ENCODE data around the gene UCN. TPM values are rescaled to one million over a fixed set of nuclear protein-coding genes. Genes with fewer than 3 reads are reported as not detected.

The UCN gene
- total RNA-seq, 1 experiment from 2014 or later: 4.6 TPM

DNA sequence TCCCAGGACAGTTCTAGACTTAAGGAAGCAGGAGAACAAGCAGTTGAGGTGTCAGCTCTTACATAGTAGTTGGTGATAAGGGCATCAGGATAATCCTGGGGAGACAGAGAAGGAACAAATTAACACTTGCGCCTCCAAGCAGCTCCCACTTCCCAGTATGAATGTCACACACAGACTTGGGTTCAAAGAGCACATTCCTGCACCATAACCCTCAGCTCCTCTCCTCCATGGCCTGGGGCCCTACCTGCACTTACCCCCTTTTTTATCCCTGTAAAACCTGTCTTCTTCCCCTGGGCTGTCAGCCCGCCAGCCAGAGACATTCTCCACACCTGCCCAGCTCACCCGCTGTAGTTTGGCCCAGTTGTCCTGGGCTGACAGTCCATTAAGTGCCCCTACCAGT lies 3.9 kb upstream of the UCN start:
- intact Hi-C loops (cut with micrococcal nuclease; ENCODE audit: unreplicated experiment): no loop called here
- Mint-ChIP-seq H3K9me3 (ENCODE audit: low read depth, unreplicated experiment) (no peaks in the 10 kb centered on the region), H3K27ac (ENCODE audit: unreplicated experiment) (no peak overlapping the region), H3K4me3 (ENCODE audit: low read depth, unreplicated experiment) (no peak overlapping the region), H3K27me3 (ENCODE audit: unreplicated experiment) (no peaks in the 10 kb centered on the region), H3K36me3 (ENCODE audit: insufficient read depth, unreplicated experiment) (peaks cover 7% of the 10 kb centered on the region), H3K4me1 (ENCODE audit: low read depth, unreplicated experiment) (no peaks in the 10 kb centered on the region)
- DNase-seq: no peak
- no peak for TF ChIP-seq CTCF (IDR thresholded peaks at IDR 0.05; ENCODE audit: unreplicated experiment)
- CTCF ChIA-PET: interaction anchor here (0.5 kb wide), 1 partner anchor 234 kb away, joined by 4 read pairs; no protein-coding TSS in a partner anchor
- BruUV-seq (replicated peaks): no TSS peak

GRCh38 chr2:27309651-27310050 lies 1.4 kb upstream of the UCN start:
- H3K4me1 Mint-ChIP-seq (ENCODE audit: low read depth, unreplicated experiment): no peaks in the 10 kb centered on the region
- intact Hi-C loops (cut with micrococcal nuclease; ENCODE audit: unreplicated experiment): no loop called here
- H3K4me3 Mint-ChIP-seq (ENCODE audit: low read depth, unreplicated experiment): no peak overlapping the region
- TF ChIP-seq CTCF (IDR thresholded peaks at IDR 0.05; ENCODE audit: unreplicated experiment): no peak
- H3K36me3 Mint-ChIP-seq (ENCODE audit: insufficient read depth, unreplicated experiment): peaks cover 19% of the 10 kb centered on the region
- CTCF ChIA-PET: no interaction called here
- BruUV-seq (replicated peaks): no TSS peak
- no peak overlapping the region for H3K27ac Mint-ChIP-seq (ENCODE audit: unreplicated experiment)
- peaks cover 22% of the 10 kb centered on the region for H3K27me3 Mint-ChIP-seq (ENCODE audit: unreplicated experiment)
- no peak for DNase-seq
- H3K9me3 Mint-ChIP-seq (ENCODE audit: low read depth, unreplicated experiment): no peaks in the 10 kb centered on the region

DNA sequence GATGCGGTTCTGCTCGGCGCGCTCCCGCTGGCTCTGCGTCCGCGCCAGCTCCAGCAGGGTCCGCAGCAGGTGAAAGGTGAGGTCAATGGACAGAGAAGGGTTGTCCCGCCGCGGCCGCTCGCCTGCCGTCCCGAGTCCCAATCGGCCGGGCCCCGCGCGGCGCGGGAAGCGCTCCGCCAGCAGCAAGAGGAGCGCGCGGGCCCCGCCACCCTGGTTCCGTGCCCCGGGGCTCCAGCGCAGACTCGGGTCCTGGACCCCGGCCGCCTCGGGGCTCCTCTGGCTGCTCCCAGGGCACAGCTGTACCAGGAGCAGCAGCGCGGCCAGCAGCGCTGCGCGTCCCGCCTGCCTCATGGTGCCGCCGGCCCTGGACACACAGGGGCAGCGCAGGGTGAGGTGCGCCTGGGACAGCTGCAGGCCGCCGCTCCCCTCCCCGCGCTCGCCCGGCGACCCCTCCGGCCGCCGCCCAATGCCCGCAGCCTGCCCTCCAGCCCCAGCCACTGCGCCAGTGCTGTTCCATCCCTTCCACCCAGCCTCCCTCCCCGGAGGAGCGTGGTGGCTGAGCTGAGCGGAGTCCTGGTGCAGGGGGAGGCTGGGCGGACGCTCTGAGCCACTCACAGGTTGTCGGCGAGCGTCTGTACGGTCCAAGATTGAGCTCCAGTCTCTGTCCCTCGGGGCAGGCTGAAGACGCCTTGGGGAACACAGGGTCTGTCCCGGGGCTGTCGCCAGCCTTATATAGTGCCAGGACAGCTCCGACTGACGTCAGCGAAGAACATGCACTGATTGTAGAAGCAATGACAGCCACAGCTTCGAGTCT lies 493 bp downstream of the UCN start:
- Mint-ChIP-seq H3K4me3 (ENCODE audit: low read depth, unreplicated experiment) (peak overlapping the region; percentile 65), H3K9me3 (ENCODE audit: low read depth, unreplicated experiment) (no peaks in the 10 kb centered on the region), H3K27me3 (ENCODE audit: unreplicated experiment) (peaks cover 23% of the 10 kb centered on the region), H3K36me3 (ENCODE audit: insufficient read depth, unreplicated experiment) (peaks cover 19% of the 10 kb centered on the region), H3K27ac (ENCODE audit: unreplicated experiment) (no peak overlapping the region), H3K4me1 (ENCODE audit: low read depth, unreplicated experiment) (no peaks in the 10 kb centered on the region)
- DNase-seq: no peak
- CTCF ChIA-PET: no interaction called here
- intact Hi-C loops (cut with micrococcal nuclease; ENCODE audit: unreplicated experiment): no loop called here
- BruUV-seq (replicated peaks): no TSS peak
- TF ChIP-seq CTCF (IDR thresholded peaks at IDR 0.05; ENCODE audit: unreplicated experiment): no peak

DNA sequence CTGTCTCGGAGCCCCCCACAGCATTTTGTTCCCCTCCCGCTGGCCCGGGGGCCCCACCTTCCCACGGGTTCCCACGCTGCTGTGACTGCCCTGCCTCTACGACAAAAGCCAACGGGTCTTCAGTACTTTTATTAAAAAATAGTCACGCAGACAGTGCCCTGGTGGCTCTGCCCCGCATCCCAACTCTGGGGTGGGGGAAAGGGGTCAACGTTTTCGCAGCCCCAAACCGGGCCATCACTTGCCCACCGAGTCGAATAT lies 1.0 kb downstream of the UCN start:
- CTCF ChIA-PET: no interaction called here
- H3K4me3 Mint-ChIP-seq (ENCODE audit: low read depth, unreplicated experiment): peak overlapping the region; percentile 65
- no peak for TF ChIP-seq CTCF (IDR thresholded peaks at IDR 0.05; ENCODE audit: unreplicated experiment)
- no peaks in the 10 kb centered on the region for H3K4me1 Mint-ChIP-seq (ENCODE audit: low read depth, unreplicated experiment)
- intact Hi-C loops (cut with micrococcal nuclease; ENCODE audit: unreplicated experiment): no loop called here
- peaks cover 19% of the 10 kb centered on the region for H3K36me3 Mint-ChIP-seq (ENCODE audit: insufficient read depth, unreplicated experiment)
- DNase-seq: no peak
- H3K27me3 Mint-ChIP-seq (ENCODE audit: unreplicated experiment): peaks cover 23% of the 10 kb centered on the region
- no peak overlapping the region for H3K27ac Mint-ChIP-seq (ENCODE audit: unreplicated experiment)
- BruUV-seq (replicated peaks): no TSS peak
- no peaks in the 10 kb centered on the region for H3K9me3 Mint-ChIP-seq (ENCODE audit: low read depth, unreplicated experiment)

Measured in Calu3 (cell line).